ENCODE measurements around the gene ADAMTS6.
A peak's percentile ranks its signal among the peaks of the same experiment; 100 is the strongest.

ADAMTS6 gene

GRCh38 chr5:65482736-65483545 lies 1.2 kb upstream of the ADAMTS6 start:
- no peak for TF ChIP-seq CTCF (IDR thresholded peaks at IDR 0.05; ENCODE audit: low read depth, low read length)
- DNase-seq: no peak
- H3K36me3 ChIP-seq: no peaks in the 10 kb centered on the region
- no peaks in the 10 kb centered on the region for H3K27me3 ChIP-seq
- no peaks in the 10 kb centered on the region; the same call in 1 of the 2 replicates for H3K4me1 ChIP-seq
- no peaks in the 10 kb centered on the region for H3K9me3 ChIP-seq
- peak overlapping the region; percentile 66 for H3K4me3 ChIP-seq (ENCODE audit: low read depth, low read length)

- no peaks in the 10 kb centered on the region for H3K9me3 ChIP-seq
- no peak for TF ChIP-seq CTCF (IDR thresholded peaks at IDR 0.05; ENCODE audit: low read depth, low read length)
- no peak for DNase-seq
- no peaks in the 10 kb centered on the region; the same call in 1 of the 2 replicates for H3K4me1 ChIP-seq
- H3K36me3 ChIP-seq: no peaks in the 10 kb centered on the region
- H3K4me3 ChIP-seq (ENCODE audit: low read depth, low read length): peak overlapping the region; percentile 66
- H3K27me3 ChIP-seq: no peaks in the 10 kb centered on the region
Measured at GRCh38 chr5:65482296-65482735, 596 bp upstream of the ADAMTS6 start.

- Histone ChIP-seq H3K4me3 (ENCODE audit: low read depth, low read length) (peak overlapping the region; percentile 66), H3K4me1 (no peaks in the 10 kb centered on the region; the same call in 1 of the 2 replicates), H3K36me3 (no peaks in the 10 kb centered on the region), H3K27me3 (no peaks in the 10 kb centered on the region), H3K9me3 (no peaks in the 10 kb centered on the region)
- TF ChIP-seq CTCF (IDR thresholded peaks at IDR 0.05; ENCODE audit: low read depth, low read length): no peak
- no peak for DNase-seq
Measured at GRCh38 chr5:65481171-65481581, 544 bp downstream of the ADAMTS6 start.

GRCh38 chr5:65480306-65480865 lies 1.3 kb downstream of the ADAMTS6 start:
- Histone ChIP-seq H3K36me3 (no peaks in the 10 kb centered on the region), H3K27me3 (no peaks in the 10 kb centered on the region), H3K4me1 (no peaks in the 10 kb centered on the region; the same call in 1 of the 2 replicates), H3K9me3 (no peaks in the 10 kb centered on the region), H3K4me3 (ENCODE audit: low read depth, low read length) (peak overlapping the region; percentile 66)
- peak; percentile 57 for DNase-seq
- TF ChIP-seq CTCF (IDR thresholded peaks at IDR 0.05; ENCODE audit: low read depth, low read length): no peak

- Histone ChIP-seq H3K36me3 (no peaks in the 10 kb centered on the region), H3K4me1 (no peaks in the 10 kb centered on the region; the same call in 1 of the 2 replicates), H3K27me3 (no peaks in the 10 kb centered on the region), H3K4me3 (ENCODE audit: low read depth, low read length) (no peak overlapping the region), H3K9me3 (no peaks in the 10 kb centered on the region)
- DNase-seq: no peak
- TF ChIP-seq CTCF (IDR thresholded peaks at IDR 0.05; ENCODE audit: low read depth, low read length): no peak
Measured at GRCh38 chr5:65479527-65479926, 2.2 kb downstream of the ADAMTS6 start.

GRCh38 chr5:65478336-65478735 lies 3.4 kb downstream of the ADAMTS6 start:
- no peak for TF ChIP-seq CTCF (IDR thresholded peaks at IDR 0.05; ENCODE audit: low read depth, low read length)
- no peaks in the 10 kb centered on the region for H3K9me3 ChIP-seq
- no peak for DNase-seq
- no peak overlapping the region for H3K4me3 ChIP-seq (ENCODE audit: low read depth, low read length)
- H3K36me3 ChIP-seq: no peaks in the 10 kb centered on the region
- no peaks in the 10 kb centered on the region; the same call in 1 of the 2 replicates for H3K4me1 ChIP-seq
- H3K27me3 ChIP-seq: no peaks in the 10 kb centered on the region
